CD4-positive, alpha-beta T cell (primary cell): ENCODE measurements around the gene ARHGAP6. TPM values are rescaled to one million over a fixed set of nuclear protein-coding genes. Genes with fewer than 3 reads are reported as not detected.

Source experiments
- ATAC-seq: fragments of 200-7000 bp; cut with Tn5 transposase; one replicate; pipeline ENCODE4 v1.10.0; 2022; ENCODE audit warnings: mild to moderate bottlenecking; ENCODE audit not compliant: poor library complexity
- CTCF ChIA-PET: fragments of 350-600 bp; sonication (Branson Sonifier 250); formaldehyde crosslinking; loops from one replicate; lab custom pipeline; 2021; ENCODE audit warnings: antibody characterized with exemption, inconsistent platforms; lab: Charles Lee
- POLR2A ChIA-PET: fragments of 350-600 bp; sonication (Branson Sonifier 250); formaldehyde crosslinking; loops from one replicate; lab custom pipeline; 2021; ENCODE audit warnings: antibody characterized with exemption, inconsistent platforms; lab: Charles Lee
- DNase-seq, 14 experiments: peaks; one replicate each; pipeline ENCODE4 v3.0.0-alpha.2; 2013 to 2020; ENCODE audit warnings: mixed read lengths in 2 of 14
- H3K27ac ChIP-seq, 2 donors: one replicate each; pipeline versions ENCODE4 v1.5.1 to v1.7.0; 2013; ENCODE audit warnings: low read length in 2 of 2, low read depth in 1 of 2, mild to moderate bottlenecking in 1 of 2
- H3K27me3 ChIP-seq, 2 experiments: 1 replicate in 1 of 2; 2 replicates in 1 of 2; pipeline versions ENCODE4 v1.6.1 to v1.7.0; 2013; ENCODE audit warnings: low read length in 2 of 2, control low read depth in 1 of 2, mild to moderate bottlenecking in 1 of 2, moderate library complexity in 1 of 2; ENCODE audit not compliant: insufficient read depth in 2 of 2, control insufficient read depth in 1 of 2
- H3K36me3 ChIP-seq: one replicate; pipeline ENCODE4 v1.6.1; 2013; ENCODE audit warnings: low read length, control low read depth; ENCODE audit not compliant: insufficient read depth
- H3K4me1 ChIP-seq: one replicate; pipeline ENCODE4 v1.6.1; 2013; ENCODE audit warnings: low read length, control low read depth; ENCODE audit not compliant: insufficient read depth
- H3K4me3 ChIP-seq: one replicate; pipeline ENCODE4 v1.5.1; 2013; ENCODE audit warnings: mild to moderate bottlenecking, low read length, moderate library complexity
- H3K9me3 ChIP-seq, 2 experiments: 1 replicate in 1 of 2; 2 replicates in 1 of 2; pipeline versions ENCODE4 v1.6.1 to v1.7.0; 2013; ENCODE audit warnings: low read length in 2 of 2, mild to moderate bottlenecking in 2 of 2, control low read depth in 1 of 2, moderate library complexity in 1 of 2; ENCODE audit not compliant: control insufficient read depth in 1 of 2, insufficient read depth in 1 of 2
- H3K27ac Mint-ChIP-seq: one replicate; pipeline ENCODE4 v1.8.0; 2020; ENCODE audit warnings: mixed read lengths
- H3K27me3 Mint-ChIP-seq: one replicate; pipeline ENCODE4 v1.8.0; 2021; ENCODE audit warnings: mixed read lengths
- H3K36me3 Mint-ChIP-seq: one replicate; pipeline ENCODE4 v1.8.0; 2021; ENCODE audit warnings: low read depth, mixed read lengths
- H3K4me1 Mint-ChIP-seq: one replicate; pipeline ENCODE4 v1.8.0; 2021; ENCODE audit warnings: low read depth, mixed read lengths
- H3K4me3 Mint-ChIP-seq: one replicate; pipeline ENCODE4 v1.8.0; 2020; ENCODE audit warnings: mild to moderate bottlenecking, mixed read lengths
- H3K9me3 Mint-ChIP-seq: one replicate; pipeline ENCODE4 v1.8.0; 2020; ENCODE audit warnings: mixed read lengths
- intact Hi-C, 2 experiments: fragments of 100-400 bp; cut with DNase I in 1 of 2; cut with micrococcal nuclease in 1 of 2; formaldehyde crosslinking; loops; one replicate each; pipeline versions ENCODE4 v1.15.1 to v1.9.0; 2023 to 2025; cut with DNase I, micrococcal nuclease
- total RNA-seq, 174 experiments: library from RNA in 2 of 174; stranded (reverse) in 2 of 174; gene quantifications; one replicate each; pipeline ENCODE4 v1.2.3 and lab custom pipeline; 2021 to 2026
- TF ChIP-seq, protein P1 (sequence below): fragments of 200-600 bp; IDR thresholded peaks from one replicate; pipeline ENCODE4 v1.8.0; 2022; ENCODE audit warnings: antibody characterized with exemption, mild to moderate bottlenecking

ARHGAP6 gene
- total RNA-seq, 2 experiments from 2014 or later = not detected

DNA sequence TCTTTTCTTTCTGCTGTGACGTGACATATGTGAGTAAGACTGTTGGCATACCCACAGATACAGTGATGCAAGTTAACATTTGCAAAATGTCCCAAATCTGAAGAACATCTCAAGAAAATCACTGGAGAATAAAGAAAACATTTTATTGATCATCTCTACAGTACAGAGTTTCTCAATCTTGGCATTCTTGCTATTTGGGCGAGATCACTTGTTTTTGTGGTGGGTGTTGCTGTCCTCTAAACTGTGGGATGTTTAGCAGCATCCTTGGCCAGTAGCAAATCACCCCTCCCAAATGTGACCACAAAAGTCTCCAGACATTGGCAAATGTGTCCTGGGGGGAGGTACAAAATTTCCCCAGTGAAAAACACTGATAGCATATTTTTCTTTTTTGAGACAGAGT is 343.7 kb downstream of the ARHGAP6 start:
- ATAC-seq (no peak), DNase-seq (no peak)
- Histone ChIP-seq H3K27ac (no peak overlapping the region), H3K4me3 (no peak overlapping the region), H3K36me3 (no peaks in the 10 kb centered on the region), H3K27me3 (no peaks in the 10 kb centered on the region), H3K9me3 (no peaks in the 10 kb centered on the region), H3K4me1 (no peaks in the 10 kb centered on the region)
- intact Hi-C loops = no loop called here
- H3K4me1 Mint-ChIP-seq = no peaks in the 10 kb centered on the region
- H3K9me3 Mint-ChIP-seq = no peaks in the 10 kb centered on the region
- H3K27ac Mint-ChIP-seq = no peak overlapping the region
- no peaks in the 10 kb centered on the region for H3K27me3 Mint-ChIP-seq
- no peaks in the 10 kb centered on the region for H3K36me3 Mint-ChIP-seq
- POLR2A ChIA-PET = no interaction called here
- TF ChIP-seq, protein P1, sequence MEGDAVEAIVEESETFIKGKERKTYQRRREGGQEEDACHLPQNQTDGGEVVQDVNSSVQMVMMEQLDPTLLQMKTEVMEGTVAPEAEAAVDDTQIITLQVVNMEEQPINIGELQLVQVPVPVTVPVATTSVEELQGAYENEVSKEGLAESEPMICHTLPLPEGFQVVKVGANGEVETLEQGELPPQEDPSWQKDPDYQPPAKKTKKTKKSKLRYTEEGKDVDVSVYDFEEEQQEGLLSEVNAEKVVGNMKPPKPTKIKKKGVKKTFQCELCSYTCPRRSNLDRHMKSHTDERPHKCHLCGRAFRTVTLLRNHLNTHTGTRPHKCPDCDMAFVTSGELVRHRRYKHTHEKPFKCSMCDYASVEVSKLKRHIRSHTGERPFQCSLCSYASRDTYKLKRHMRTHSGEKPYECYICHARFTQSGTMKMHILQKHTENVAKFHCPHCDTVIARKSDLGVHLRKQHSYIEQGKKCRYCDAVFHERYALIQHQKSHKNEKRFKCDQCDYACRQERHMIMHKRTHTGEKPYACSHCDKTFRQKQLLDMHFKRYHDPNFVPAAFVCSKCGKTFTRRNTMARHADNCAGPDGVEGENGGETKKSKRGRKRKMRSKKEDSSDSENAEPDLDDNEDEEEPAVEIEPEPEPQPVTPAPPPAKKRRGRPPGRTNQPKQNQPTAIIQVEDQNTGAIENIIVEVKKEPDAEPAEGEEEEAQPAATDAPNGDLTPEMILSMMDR = no peak
- H3K4me3 Mint-ChIP-seq = no peak overlapping the region
- CTCF ChIA-PET = no interaction called here

DNA sequence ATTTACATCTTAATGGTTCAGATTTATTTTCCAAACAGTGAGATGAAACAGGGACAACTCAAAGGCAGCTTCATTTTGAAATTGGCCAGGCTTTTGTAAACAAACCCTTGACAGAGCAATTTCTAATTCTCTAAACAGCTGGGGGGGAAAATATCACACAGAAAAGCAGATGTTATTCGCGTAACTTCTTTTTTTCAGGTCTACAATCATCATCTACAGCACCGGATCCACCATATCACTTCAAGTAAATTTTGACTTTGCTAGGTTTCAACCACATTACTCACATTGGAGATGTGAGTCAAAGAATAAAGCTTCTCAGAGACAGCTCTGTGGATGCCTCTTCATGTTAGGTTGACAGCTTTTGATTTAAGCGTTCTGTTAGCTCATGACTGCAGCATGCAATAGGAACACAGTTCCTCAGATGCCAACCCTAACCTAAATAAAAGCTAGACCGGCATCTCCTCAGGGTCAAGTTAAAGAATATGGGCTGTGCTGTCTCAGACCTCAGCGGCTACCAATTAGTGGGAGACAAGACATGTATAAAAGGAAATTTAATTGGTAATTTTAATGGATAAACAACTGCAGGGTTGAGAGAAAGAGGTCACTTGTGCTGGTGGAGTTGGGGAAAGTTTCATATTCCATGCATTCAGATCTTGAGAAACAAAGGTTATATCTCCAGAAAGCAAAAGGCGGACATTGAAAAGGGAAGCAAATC is 345.8 kb downstream of the ARHGAP6 start:
- TF ChIP-seq, protein P1 = no peak
- H3K27me3 ChIP-seq = no peaks in the 10 kb centered on the region
- ChIA-PET POLR2A (no interaction called here), CTCF (no interaction called here)
- Mint-ChIP-seq H3K4me3 (no peak overlapping the region), H3K27me3 (no peaks in the 10 kb centered on the region), H3K27ac (no peak overlapping the region), H3K4me1 (no peaks in the 10 kb centered on the region), H3K9me3 (no peaks in the 10 kb centered on the region), H3K36me3 (no peaks in the 10 kb centered on the region)
- H3K4me1 ChIP-seq = no peaks in the 10 kb centered on the region
- intact Hi-C loops = no loop called here
- ATAC-seq (no peak), DNase-seq (no peak)
- no peaks in the 10 kb centered on the region for H3K9me3 ChIP-seq
- no peak overlapping the region for H3K4me3 ChIP-seq
- H3K36me3 ChIP-seq = no peaks in the 10 kb centered on the region
- H3K27ac ChIP-seq = no peak overlapping the region

DNA sequence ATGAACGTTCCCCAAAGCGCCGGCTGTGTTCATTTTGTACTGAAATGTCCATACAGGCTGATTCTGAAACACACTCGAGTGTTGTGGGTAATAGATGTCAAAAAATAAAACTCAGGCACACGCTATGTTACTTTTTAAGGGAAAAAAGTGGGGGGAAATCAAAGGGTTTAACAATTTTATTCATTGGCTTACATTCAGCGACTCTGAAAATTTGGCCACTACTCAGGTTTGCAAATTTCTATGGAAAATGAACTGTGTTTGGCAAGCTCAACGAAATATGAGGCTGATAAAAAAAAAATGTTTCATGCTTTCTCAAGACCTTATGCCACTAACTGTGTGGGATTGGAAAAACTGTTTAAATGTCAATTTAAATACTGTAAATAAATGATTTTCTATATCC is 354.0 kb downstream of the ARHGAP6 start:
- intact Hi-C loops = no loop called here
- no peak for ATAC-seq
- no peak for DNase-seq
- no peaks in the 10 kb centered on the region for H3K27me3 ChIP-seq
- no peak overlapping the region for H3K4me3 Mint-ChIP-seq
- no peaks in the 10 kb centered on the region for H3K27me3 Mint-ChIP-seq
- H3K36me3 ChIP-seq = no peaks in the 10 kb centered on the region
- H3K9me3 Mint-ChIP-seq = no peaks in the 10 kb centered on the region
- no peaks in the 10 kb centered on the region for H3K4me1 Mint-ChIP-seq
- TF ChIP-seq, protein P1 = no peak
- H3K27ac ChIP-seq = no peak overlapping the region
- no peak overlapping the region for H3K4me3 ChIP-seq
- H3K27ac Mint-ChIP-seq = no peak overlapping the region
- no peaks in the 10 kb centered on the region for H3K36me3 Mint-ChIP-seq
- ChIA-PET POLR2A (no interaction called here), CTCF (no interaction called here)
- H3K9me3 ChIP-seq = no peaks in the 10 kb centered on the region
- no peaks in the 10 kb centered on the region for H3K4me1 ChIP-seq
